Activated CD8-positive, alpha-beta memory T cell treated with anti-CD3 and anti-CD28 coated beads, Interleukin-2, amount 50 U/mL, for 4 hours (primary cell): Measurements from ENCODE around the gene C4orf54.

Experiments
- DNase-seq: peaks from one replicate; pipeline ENCODE4 v3.0.0-alpha.2; 2020

C4orf54 gene

GRCh38 chr4:99615170-99615820 is 42.3 kb downstream of the C4orf54 start:
- no peak for DNase-seq

GRCh38 chr4:99614491-99614890 is 43.1 kb downstream of the C4orf54 start:
- no peak for DNase-seq

GRCh38 chr4:99612704-99613103 is 44.9 kb downstream of the C4orf54 start:
- no peak for DNase-seq

GRCh38 chr4:99612281-99612680 is 45.3 kb downstream of the C4orf54 start:
- no peak for DNase-seq

- DNase-seq, result no peak
Observed at GRCh38 chr4:99610605-99611175, 46.9 kb downstream of the C4orf54 start.

- DNase-seq, result no peak
Observed at GRCh38 chr4:99608417-99608816, 49.2 kb downstream of the C4orf54 start.
